ENCODE results near the gene CERK.

- no peak for TF ChIP-seq TAF1 (IDR thresholded peaks at IDR 0.05; ENCODE audit: borderline replicate concordance, insufficient read depth, low read length)
- no peak for TF ChIP-seq REST (IDR thresholded peaks at IDR 0.05; ENCODE audit: insufficient read depth in 1 of 2, low read depth in 2 of 2, low read length in 2 of 2)
Observed at GRCh38 chr22:46693634-46694415, 44.2 kb downstream of the CERK start.

Data from PFSK-1 (cell line).